T-cell (primary cell): ENCODE measurements around the gene TRMT61A. TPM values are rescaled to one million over a fixed set of nuclear protein-coding genes. Genes with fewer than 3 reads are reported as not detected.

ENCODE experiments used
- total RNA-seq, 35 experiments: library from RNA in 6 of 35; stranded (reverse) in 6 of 35; fragments of 120-200 nt in 1 of 35; gene quantifications; one replicate each; pipeline versions ENCODE4 v1.2.1 to v1.2.4 and lab custom pipeline; 2013 to 2026

TRMT61A gene
- total RNA-seq, 5 donors from 2014 or later (not counting 1 experiment from before 2014, with no cell fraction given) = 10.0 to 20.3 (median 17.6) TPM

Other genes starting within 250 kb of the TRMT61A start
- gene EIF5, start 195.0 kb upstream of the TRMT61A start, total RNA-seq = 100 to 1,000 TPM; 223 to 650 (median 261) TPM
- 100 to 1,000 TPM in 4 of 5 donors, 10 to 100 TPM in 1; 94.7 to 128 (median 107) TPM for gene MARK3, start 143.8 kb upstream of the TRMT61A start, total RNA-seq
- 1 to 10 TPM; 4.7 to 7.6 (median 6.6) TPM for gene CKB, start 6.4 kb upstream of the TRMT61A start, total RNA-seq
- gene BAG5, start 33.5 kb downstream of the TRMT61A start, total RNA-seq = 10 to 100 TPM; 28.2 to 36.3 (median 31.1) TPM
- 10 to 100 TPM; 17.7 to 27.5 (median 22.3) TPM for gene COA8, start 33.8 kb downstream of the TRMT61A start, total RNA-seq
- 100 to 1,000 TPM; 177 to 241 (median 219) TPM for gene KLC1, start 100.0 kb downstream of the TRMT61A start, total RNA-seq
- gene XRCC3, start 186.3 kb downstream of the TRMT61A start, total RNA-seq = 10 to 100 TPM in 3 of 5 donors, 1 to 10 TPM in 2; 7.4 to 15.1 (median 12.9) TPM
- 10 to 100 TPM in 4 of 5 donors, 1 to 10 TPM in 1; 8.8 to 22.8 (median 22.1) TPM for gene ZFYVE21, start 186.6 kb downstream of the TRMT61A start, total RNA-seq